ENCODE data around the gene ZNF664. TPM values are rescaled to one million over a fixed set of nuclear protein-coding genes. Genes with fewer than 3 reads are reported as not detected.

Gene ZNF664
- total and polyA plus RNA-seq, 2 experiments from 2014 or later = 11.3 to 29.1 TPM

GRCh38 chr12:123991372-123991951 lies 18.4 kb downstream of the ZNF664 start:
- Histone ChIP-seq H3K27ac (peak overlapping the region; percentile 2; the same call in 1 of the 2 replicates), H3K4me3 (no peak overlapping the region), H2AFZ (no peak overlapping the region), H3K9me3 (ENCODE audit: low read depth) (no peaks in the 10 kb centered on the region), H3K79me2 (ENCODE audit: insufficient read depth) (no peaks in the 10 kb centered on the region; the same call in 1 of the 2 replicates), H3K9ac (no peak overlapping the region), H3K36me3 (ENCODE audit: low read depth) (peaks cover 9% of the 10 kb centered on the region), H3K27me3 (replicated peaks; ENCODE audit: insufficient read depth) (no peaks in the 10 kb centered on the region), H4K20me1 (ENCODE audit: insufficient read depth) (no peaks in the 10 kb centered on the region), H3F3A (ENCODE audit: insufficient read depth) (peaks cover 39% of the 10 kb centered on the region), H3K9me2 (ENCODE audit: insufficient read depth) (no peaks in the 10 kb centered on the region), H3K4me2 (ENCODE audit: unreplicated experiment) (peak overlapping the region; percentile 24), H3K4me1 (ENCODE audit: insufficient read depth) (peaks cover 31% of the 10 kb centered on the region)
- in situ Hi-C loops (cut with MboI) = no loop called here
- peak; percentile 29 for DNase-seq
- 100% methylated on average over 2 of the region's 2 CpGs for WGBS, 2 experiments (ENCODE audit: low coverage in 1 of 2, low lambda C conversion rate in 2 of 2, missing lambda C conversion rate in 2 of 2)
- no peak for TF ChIP-seq EZH2phosphoT487 (IDR thresholded peaks at IDR 0.05; ENCODE audit: insufficient read depth, low read depth)

GRCh38 chr12:123992118-123992825 lies 19.3 kb downstream of the ZNF664 start:
- Histone ChIP-seq H3K36me3 (ENCODE audit: low read depth) (peaks cover 9% of the 10 kb centered on the region), H2AFZ (no peak overlapping the region), H3K4me2 (ENCODE audit: unreplicated experiment) (no peak overlapping the region), H3K4me3 (no peak overlapping the region), H3F3A (ENCODE audit: insufficient read depth) (peaks cover 39% of the 10 kb centered on the region), H3K4me1 (ENCODE audit: insufficient read depth) (peaks cover 31% of the 10 kb centered on the region), H3K79me2 (ENCODE audit: insufficient read depth) (no peaks in the 10 kb centered on the region; the same call in 1 of the 2 replicates), H3K27me3 (replicated peaks; ENCODE audit: insufficient read depth) (no peaks in the 10 kb centered on the region), H3K9ac (no peak overlapping the region), H3K9me2 (ENCODE audit: insufficient read depth) (no peaks in the 10 kb centered on the region), H3K9me3 (ENCODE audit: low read depth) (no peaks in the 10 kb centered on the region), H3K27ac (no peak overlapping the region), H4K20me1 (ENCODE audit: insufficient read depth) (no peaks in the 10 kb centered on the region)
- TF ChIP-seq EZH2phosphoT487 (IDR thresholded peaks at IDR 0.05; ENCODE audit: insufficient read depth, low read depth) (no peak), EZH2 (IDR thresholded peaks at IDR 0.05; ENCODE audit: insufficient read depth, poor library complexity, severe bottlenecking) (no peak)
- in situ Hi-C loops (cut with MboI) = no loop called here
- WGBS, 2 experiments (ENCODE audit: low coverage in 1 of 2, low lambda C conversion rate in 2 of 2, missing lambda C conversion rate in 2 of 2) = 89 to 96% methylated on average over 8 of the region's 8 CpGs
- DNase-seq = no peak

- H3K4me3 ChIP-seq = no peak overlapping the region
- no peak overlapping the region for H2AFZ ChIP-seq
- peaks cover 43% of the 10 kb centered on the region for H3F3A ChIP-seq (ENCODE audit: insufficient read depth)
- no peak overlapping the region for H3K9ac ChIP-seq
- peak; percentile 85 for DNase-seq
- no peaks in the 10 kb centered on the region for H4K20me1 ChIP-seq (ENCODE audit: insufficient read depth)
- TF ChIP-seq EZH2phosphoT487 (IDR thresholded peaks at IDR 0.05; ENCODE audit: insufficient read depth, low read depth) = no peak
- TF ChIP-seq EZH2 (IDR thresholded peaks at IDR 0.05; ENCODE audit: insufficient read depth, poor library complexity, severe bottlenecking) = no peak
- WGBS, 2 experiments (ENCODE audit: low coverage in 1 of 2, low lambda C conversion rate in 2 of 2, missing lambda C conversion rate in 2 of 2) = 58 to 60% methylated on average over 7 of the region's 7 CpGs
- peak overlapping the region; percentile 33 for H3K27ac ChIP-seq
- H3K79me2 ChIP-seq (ENCODE audit: insufficient read depth) = peaks cover 3% of the 10 kb centered on the region
- no peaks in the 10 kb centered on the region for H3K27me3 ChIP-seq (replicated peaks; ENCODE audit: insufficient read depth)
- H3K4me1 ChIP-seq (ENCODE audit: insufficient read depth) = peaks cover 41% of the 10 kb centered on the region
- peak overlapping the region; percentile 57 for H3K4me2 ChIP-seq (ENCODE audit: unreplicated experiment)
- H3K9me2 ChIP-seq (ENCODE audit: insufficient read depth) = no peaks in the 10 kb centered on the region
- in situ Hi-C loops (cut with MboI) = no loop called here
- H3K9me3 ChIP-seq (ENCODE audit: low read depth) = no peaks in the 10 kb centered on the region
- no peaks in the 10 kb centered on the region for H3K36me3 ChIP-seq (ENCODE audit: low read depth)
Measured at GRCh38 chr12:123995023-123995748, 22.2 kb downstream of the ZNF664 start.

GRCh38 chr12:123996581-123996980 lies 23.6 kb downstream of the ZNF664 start:
- H3K9me3 ChIP-seq (ENCODE audit: low read depth) = no peaks in the 10 kb centered on the region
- WGBS, 2 experiments (ENCODE audit: low coverage in 1 of 2, low lambda C conversion rate in 2 of 2, missing lambda C conversion rate in 2 of 2) = 86 to 89% methylated on average over 6 of the region's 6 CpGs
- no peak for DNase-seq
- in situ Hi-C loops (cut with MboI) = no loop called here
- TF ChIP-seq EZH2 (IDR thresholded peaks at IDR 0.05; ENCODE audit: insufficient read depth, poor library complexity, severe bottlenecking) (no peak), EZH2phosphoT487 (IDR thresholded peaks at IDR 0.05; ENCODE audit: insufficient read depth, low read depth) (no peak)
- peaks cover 11% of the 10 kb centered on the region for H3K79me2 ChIP-seq (ENCODE audit: insufficient read depth)
- H3K9ac ChIP-seq = no peak overlapping the region
- no peaks in the 10 kb centered on the region for H3K27me3 ChIP-seq (replicated peaks; ENCODE audit: insufficient read depth)
- H3K9me2 ChIP-seq (ENCODE audit: insufficient read depth) = no peaks in the 10 kb centered on the region
- H4K20me1 ChIP-seq (ENCODE audit: insufficient read depth) = no peaks in the 10 kb centered on the region
- H3F3A ChIP-seq (ENCODE audit: insufficient read depth) = peaks cover 30% of the 10 kb centered on the region
- H2AFZ ChIP-seq = no peak overlapping the region
- peaks cover 27% of the 10 kb centered on the region for H3K4me1 ChIP-seq (ENCODE audit: insufficient read depth)
- H3K27ac ChIP-seq = no peak overlapping the region
- H3K36me3 ChIP-seq (ENCODE audit: low read depth) = 0 out of 2 replicates have a peak, but pooled peaks cover 8% of the 10 kb centered on the region
- H3K4me2 ChIP-seq (ENCODE audit: unreplicated experiment) = no peak overlapping the region
- no peak overlapping the region for H3K4me3 ChIP-seq

Measured in GM23248 (cell line).